ENCODE results near the gene CPN2. TPM values are rescaled to one million over a fixed set of nuclear protein-coding genes. Genes with fewer than 3 reads are reported as not detected.

The CPN2 gene
- total RNA-seq, 3 donors from 2014 or later (not counting 1 experiment from before 2014, with no cell fraction given) = not detected

DNA sequence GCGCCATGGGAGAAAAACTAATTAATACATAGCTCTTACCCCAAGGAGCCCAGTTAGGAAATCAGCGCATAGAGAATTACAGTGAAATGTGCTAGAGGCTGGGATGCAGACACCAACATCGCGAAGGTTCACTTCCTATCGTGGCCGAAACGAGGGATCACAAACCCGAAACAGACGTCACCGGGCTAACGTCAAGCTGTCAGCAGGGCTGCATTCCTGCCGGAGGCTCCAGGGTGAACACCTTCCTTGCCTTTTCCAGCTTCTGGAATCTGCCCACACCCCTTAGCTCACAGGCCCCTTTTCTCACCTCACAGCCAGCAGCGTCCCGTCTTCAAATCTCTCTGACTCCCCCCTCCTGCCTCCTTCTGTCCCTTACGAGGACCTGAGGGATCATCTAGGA is 34.9 kb upstream of the CPN2 start:
- H3K9me3 Mint-ChIP-seq = no peaks in the 10 kb centered on the region
- Histone ChIP-seq H3K9me3 (ENCODE audit: control insufficient read depth, insufficient read depth, low read length) (no peaks in the 10 kb centered on the region), H3K27me3 (ENCODE audit: control insufficient read depth, insufficient read depth, low read length) (no peaks in the 10 kb centered on the region), H3K4me3 (ENCODE audit: low read length) (no peak overlapping the region), H3K4me1 (ENCODE audit: control insufficient read depth, insufficient read depth, low read length) (no peaks in the 10 kb centered on the region), H3K36me3 (ENCODE audit: control insufficient read depth, insufficient read depth, low read length) (no peaks in the 10 kb centered on the region), H3K27ac (ENCODE audit: low read length) (no peak overlapping the region)
- H3K4me1 Mint-ChIP-seq = no peaks in the 10 kb centered on the region
- H3K27ac Mint-ChIP-seq = no peak overlapping the region
- H3K4me3 Mint-ChIP-seq = no peak overlapping the region
- WGBS (ENCODE audit: insufficient coverage) = 87% methylated on average over 15 of the region's 15 CpGs
- intact Hi-C loops (cut with micrococcal nuclease) = no loop called here
- no peaks in the 10 kb centered on the region for H3K36me3 Mint-ChIP-seq
- TF ChIP-seq, protein P1, sequence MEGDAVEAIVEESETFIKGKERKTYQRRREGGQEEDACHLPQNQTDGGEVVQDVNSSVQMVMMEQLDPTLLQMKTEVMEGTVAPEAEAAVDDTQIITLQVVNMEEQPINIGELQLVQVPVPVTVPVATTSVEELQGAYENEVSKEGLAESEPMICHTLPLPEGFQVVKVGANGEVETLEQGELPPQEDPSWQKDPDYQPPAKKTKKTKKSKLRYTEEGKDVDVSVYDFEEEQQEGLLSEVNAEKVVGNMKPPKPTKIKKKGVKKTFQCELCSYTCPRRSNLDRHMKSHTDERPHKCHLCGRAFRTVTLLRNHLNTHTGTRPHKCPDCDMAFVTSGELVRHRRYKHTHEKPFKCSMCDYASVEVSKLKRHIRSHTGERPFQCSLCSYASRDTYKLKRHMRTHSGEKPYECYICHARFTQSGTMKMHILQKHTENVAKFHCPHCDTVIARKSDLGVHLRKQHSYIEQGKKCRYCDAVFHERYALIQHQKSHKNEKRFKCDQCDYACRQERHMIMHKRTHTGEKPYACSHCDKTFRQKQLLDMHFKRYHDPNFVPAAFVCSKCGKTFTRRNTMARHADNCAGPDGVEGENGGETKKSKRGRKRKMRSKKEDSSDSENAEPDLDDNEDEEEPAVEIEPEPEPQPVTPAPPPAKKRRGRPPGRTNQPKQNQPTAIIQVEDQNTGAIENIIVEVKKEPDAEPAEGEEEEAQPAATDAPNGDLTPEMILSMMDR (IDR thresholded peaks at IDR 0.05) = no peak
- ATAC-seq (no peak), DNase-seq (no peak)
- peaks cover 22 to 36% of the 10 kb centered on the region in 2 donors for H3K27me3 Mint-ChIP-seq (ENCODE audit: low read depth in 2 of 2)

DNA sequence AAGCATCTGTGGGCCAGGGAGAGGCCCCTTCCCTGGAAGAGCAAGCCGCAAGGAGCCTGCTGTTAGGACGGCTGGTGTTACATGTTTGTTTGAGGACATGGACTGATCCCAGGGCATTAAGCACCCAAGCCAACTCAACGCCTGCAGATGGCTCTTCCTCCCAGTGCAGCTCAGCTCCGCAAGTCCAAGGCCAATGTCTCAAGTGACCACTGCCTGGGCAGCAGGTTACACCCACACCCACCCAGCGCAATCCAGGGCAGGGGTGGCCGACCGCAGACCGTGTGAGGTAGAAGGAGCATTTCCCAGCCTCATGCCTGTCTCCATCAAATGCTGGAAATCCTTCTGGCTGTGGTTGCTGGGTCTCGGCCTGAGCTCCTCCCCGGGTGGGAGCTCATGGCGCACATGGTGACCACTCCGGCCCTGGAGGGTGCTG is 33.5 kb upstream of the CPN2 start:
- no peaks in the 10 kb centered on the region for H3K27me3 ChIP-seq (ENCODE audit: control insufficient read depth, insufficient read depth, low read length)
- H3K27ac Mint-ChIP-seq = no peak overlapping the region
- no peaks in the 10 kb centered on the region for H3K4me1 Mint-ChIP-seq
- TF ChIP-seq, protein P1 (IDR thresholded peaks at IDR 0.05) = no peak
- intact Hi-C loops (cut with micrococcal nuclease) = no loop called here
- H3K4me3 Mint-ChIP-seq = no peak overlapping the region
- no peak overlapping the region for H3K4me3 ChIP-seq (ENCODE audit: low read length)
- no peaks in the 10 kb centered on the region for H3K9me3 Mint-ChIP-seq
- H3K36me3 Mint-ChIP-seq = no peaks in the 10 kb centered on the region
- no peaks in the 10 kb centered on the region for H3K9me3 ChIP-seq (ENCODE audit: control insufficient read depth, insufficient read depth, low read length)
- peaks cover 13 to 21% of the 10 kb centered on the region in 2 donors for H3K27me3 Mint-ChIP-seq (ENCODE audit: low read depth in 2 of 2)
- no peak overlapping the region for H3K27ac ChIP-seq (ENCODE audit: low read length)
- H3K36me3 ChIP-seq (ENCODE audit: control insufficient read depth, insufficient read depth, low read length) = no peaks in the 10 kb centered on the region
- H3K4me1 ChIP-seq (ENCODE audit: control insufficient read depth, insufficient read depth, low read length) = no peaks in the 10 kb centered on the region
- ATAC-seq = no peak
- DNase-seq = peak in 1 of 2 donors; percentile 6
- whole genome bisulfite sequencing (ENCODE audit: insufficient coverage) = 89% methylated on average over 12 of the region's 12 CpGs

- H3K27me3 Mint-ChIP-seq (ENCODE audit: low read depth in 2 of 2) = peaks cover 13 to 18% of the 10 kb centered on the region in 2 donors
- Histone ChIP-seq H3K27me3 (ENCODE audit: control insufficient read depth, insufficient read depth, low read length) (no peaks in the 10 kb centered on the region), H3K36me3 (ENCODE audit: control insufficient read depth, insufficient read depth, low read length) (no peaks in the 10 kb centered on the region), H3K4me1 (ENCODE audit: control insufficient read depth, insufficient read depth, low read length) (no peaks in the 10 kb centered on the region), H3K27ac (ENCODE audit: low read length) (no peak overlapping the region), H3K9me3 (ENCODE audit: control insufficient read depth, insufficient read depth, low read length) (no peaks in the 10 kb centered on the region), H3K4me3 (ENCODE audit: low read length) (no peak overlapping the region)
- no peak overlapping the region for H3K4me3 Mint-ChIP-seq
- WGBS (ENCODE audit: insufficient coverage) = 78% methylated on average over 6 of the region's 6 CpGs
- no peaks in the 10 kb centered on the region for H3K9me3 Mint-ChIP-seq
- H3K27ac Mint-ChIP-seq = no peak overlapping the region
- no peak for DNase-seq
- no peak for ATAC-seq
- TF ChIP-seq, protein P1 (IDR thresholded peaks at IDR 0.05) = no peak
- no peaks in the 10 kb centered on the region for H3K36me3 Mint-ChIP-seq
- intact Hi-C loops (cut with micrococcal nuclease) = no loop called here
- no peaks in the 10 kb centered on the region for H3K4me1 Mint-ChIP-seq
Observed at GRCh38 chr3:194384156-194384555, 33.0 kb upstream of the CPN2 start.

GRCh38 chr3:194383276-194383940 is 32.3 kb upstream of the CPN2 start:
- no peak overlapping the region for H3K4me3 Mint-ChIP-seq
- H3K4me1 Mint-ChIP-seq = no peaks in the 10 kb centered on the region
- DNase-seq (no peak), ATAC-seq (no peak)
- 89% methylated on average over 14 of the region's 14 CpGs for WGBS (ENCODE audit: insufficient coverage)
- no peaks in the 10 kb centered on the region for H3K9me3 ChIP-seq (ENCODE audit: control insufficient read depth, insufficient read depth, low read length)
- H3K27ac ChIP-seq (ENCODE audit: low read length) = no peak overlapping the region
- H3K27ac Mint-ChIP-seq = no peak overlapping the region
- H3K4me1 ChIP-seq (ENCODE audit: control insufficient read depth, insufficient read depth, low read length) = no peaks in the 10 kb centered on the region
- intact Hi-C loops (cut with micrococcal nuclease) = no loop called here
- H3K36me3 Mint-ChIP-seq = no peaks in the 10 kb centered on the region
- peaks cover 17 to 24% of the 10 kb centered on the region in 2 donors for H3K27me3 Mint-ChIP-seq (ENCODE audit: low read depth in 2 of 2)
- no peaks in the 10 kb centered on the region for H3K36me3 ChIP-seq (ENCODE audit: control insufficient read depth, insufficient read depth, low read length)
- TF ChIP-seq, protein P1 (IDR thresholded peaks at IDR 0.05) = no peak
- H3K4me3 ChIP-seq (ENCODE audit: low read length) = no peak overlapping the region
- no peaks in the 10 kb centered on the region for H3K9me3 Mint-ChIP-seq
- no peaks in the 10 kb centered on the region for H3K27me3 ChIP-seq (ENCODE audit: control insufficient read depth, insufficient read depth, low read length)
